Measurements from ENCODE around the gene TRIM54.
"Not testable (repeated sequence)": the region's sequence is repeated elsewhere in the genome, so short reads cannot be mapped to it uniquely, and the experiment has no call there.

Gene TRIM54

DNA sequence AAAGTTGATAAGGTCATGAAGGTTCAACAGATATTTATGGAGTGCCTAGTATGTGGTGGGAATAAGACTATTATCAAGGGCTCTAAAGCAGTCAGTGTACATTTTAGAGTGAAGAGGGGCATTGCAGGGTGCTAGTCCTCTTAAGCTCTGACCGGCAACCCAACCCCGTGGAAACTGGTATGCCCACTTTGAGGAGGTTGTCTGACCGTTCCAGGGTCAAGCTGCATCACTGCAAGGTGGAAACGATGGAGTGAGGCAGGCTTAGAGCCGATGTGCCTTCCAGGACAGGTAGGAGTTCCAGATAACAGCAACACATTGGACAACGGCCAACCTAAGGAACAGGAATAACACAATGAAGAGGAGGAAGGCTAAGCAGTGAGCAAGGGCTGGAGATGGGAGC is 27.4 kb downstream of the TRIM54 start:
- no peak for DNase-seq (ENCODE audit: low read depth, low spot score)

DNA sequence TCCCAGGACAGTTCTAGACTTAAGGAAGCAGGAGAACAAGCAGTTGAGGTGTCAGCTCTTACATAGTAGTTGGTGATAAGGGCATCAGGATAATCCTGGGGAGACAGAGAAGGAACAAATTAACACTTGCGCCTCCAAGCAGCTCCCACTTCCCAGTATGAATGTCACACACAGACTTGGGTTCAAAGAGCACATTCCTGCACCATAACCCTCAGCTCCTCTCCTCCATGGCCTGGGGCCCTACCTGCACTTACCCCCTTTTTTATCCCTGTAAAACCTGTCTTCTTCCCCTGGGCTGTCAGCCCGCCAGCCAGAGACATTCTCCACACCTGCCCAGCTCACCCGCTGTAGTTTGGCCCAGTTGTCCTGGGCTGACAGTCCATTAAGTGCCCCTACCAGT is 29.9 kb downstream of the TRIM54 start:
- DNase-seq (ENCODE audit: low read depth, low spot score), result no peak

DNA sequence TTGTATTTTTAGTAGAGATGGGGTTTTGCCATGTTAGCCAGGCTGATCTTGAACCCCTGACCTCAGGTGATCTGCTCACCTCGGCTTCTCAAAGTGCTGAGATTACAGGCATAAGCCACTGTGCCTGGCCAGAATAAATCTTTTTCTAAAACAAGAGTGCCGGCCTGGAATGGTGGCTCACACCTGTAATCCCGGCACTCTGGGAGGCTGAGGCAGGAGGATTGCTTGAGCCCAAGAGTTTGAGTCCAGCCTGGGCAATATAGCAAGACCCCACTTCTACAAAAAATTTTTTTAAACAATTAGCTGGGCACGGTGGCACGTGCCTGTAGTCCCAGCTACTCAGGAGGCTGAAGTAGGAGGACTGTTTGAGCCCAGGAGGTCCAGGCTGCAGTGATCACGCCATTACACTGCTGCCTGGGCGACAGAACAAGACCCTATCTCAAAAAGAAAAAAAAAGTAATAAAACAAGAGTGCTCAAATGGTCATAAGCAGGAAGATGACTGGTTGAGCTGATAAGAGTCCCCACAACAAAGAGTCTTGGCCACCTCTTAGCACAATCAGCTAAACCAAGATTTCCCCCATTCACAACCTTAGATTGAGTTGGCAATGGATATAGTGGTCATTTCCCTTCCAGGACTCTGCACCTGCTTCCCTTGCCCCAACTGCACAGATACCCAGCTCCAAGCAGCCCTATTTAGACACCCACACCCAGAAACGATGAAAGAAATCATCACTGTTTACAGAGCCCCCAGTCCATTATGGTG is 31.8 kb downstream of the TRIM54 start:
- DNase-seq (ENCODE audit: low read depth, low spot score), result no peak

DNA sequence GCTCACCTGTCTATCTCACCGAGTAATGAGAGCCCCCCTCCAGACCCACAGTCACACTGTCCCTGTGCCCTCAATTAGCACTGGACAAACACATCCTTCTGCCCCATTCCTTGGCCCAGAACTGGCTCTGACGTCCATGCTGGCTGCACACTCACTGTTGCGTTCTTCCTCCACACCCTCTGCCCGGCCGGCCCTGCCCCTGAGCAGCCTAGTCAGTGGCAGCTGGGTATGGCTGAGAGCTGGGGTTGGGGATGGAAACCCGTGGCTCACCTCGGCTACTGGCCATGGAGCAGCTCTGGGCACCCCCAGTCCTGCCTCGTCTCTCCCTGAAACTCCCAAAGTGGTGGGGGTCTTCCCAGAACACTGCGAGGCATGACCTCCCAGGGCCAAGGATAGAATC is 32.5 kb downstream of the TRIM54 start:
- DNase-seq (ENCODE audit: low read depth, low spot score), result no peak

DNA sequence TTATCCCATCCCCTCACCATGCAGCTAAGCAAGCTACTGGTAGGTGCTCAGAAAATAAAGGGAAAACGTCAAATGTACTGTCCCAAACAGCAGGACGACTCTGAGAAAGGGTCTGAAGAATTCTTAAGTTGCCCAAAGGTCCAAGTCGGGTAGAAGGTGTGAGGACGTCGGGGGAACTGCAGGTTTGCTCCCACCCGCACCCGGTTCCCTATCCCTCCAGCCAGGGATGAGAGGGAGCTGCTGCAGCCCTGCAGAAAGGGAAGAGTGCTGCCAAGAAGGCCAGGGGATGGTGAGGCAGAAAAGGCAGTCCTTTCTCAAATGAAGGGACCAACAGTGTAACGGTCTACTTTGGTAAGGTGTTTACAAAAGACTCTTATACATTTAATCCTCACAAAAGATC is 32.9 kb downstream of the TRIM54 start:
- DNase-seq (ENCODE audit: low read depth, low spot score), result no peak

DNA sequence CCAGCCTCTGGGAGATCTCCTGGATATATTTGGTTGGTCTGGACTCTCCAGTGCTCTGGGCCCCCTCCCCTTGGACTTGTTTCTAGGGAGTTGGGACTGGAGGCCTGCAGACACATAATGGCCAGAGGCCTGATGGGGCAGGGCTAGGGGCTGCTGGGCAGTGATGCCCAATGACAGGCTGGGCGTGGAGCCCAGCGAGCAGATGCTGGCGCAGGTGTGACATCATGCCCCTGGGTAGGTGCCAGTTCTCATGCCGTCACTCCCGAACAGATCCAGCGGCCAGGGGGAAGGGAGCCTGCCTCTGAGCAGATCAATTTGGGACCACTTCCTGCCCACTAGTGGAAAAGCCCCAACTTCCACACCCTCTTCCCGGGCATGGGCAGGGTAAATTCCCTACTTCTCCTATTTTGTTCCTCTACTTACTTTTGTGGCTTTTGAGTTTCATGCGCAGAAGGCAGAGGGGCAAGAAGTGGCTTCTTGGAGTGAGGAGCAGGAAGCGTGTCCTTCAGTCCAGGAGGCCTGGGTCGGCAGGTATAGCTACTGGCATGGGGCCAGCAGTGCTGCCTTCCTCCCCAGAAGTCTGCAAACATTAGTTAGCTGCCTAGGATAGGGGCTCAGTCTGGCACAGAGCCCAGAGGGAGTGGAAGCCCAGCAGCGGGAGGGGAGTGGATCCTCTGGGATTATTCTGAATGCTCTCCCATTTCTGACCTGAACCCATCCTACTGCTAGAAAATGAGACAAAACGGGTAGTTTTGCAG is 34.6 kb downstream of the TRIM54 start:
- DNase-seq (ENCODE audit: low read depth, low spot score), result peak; percentile 56

DNA sequence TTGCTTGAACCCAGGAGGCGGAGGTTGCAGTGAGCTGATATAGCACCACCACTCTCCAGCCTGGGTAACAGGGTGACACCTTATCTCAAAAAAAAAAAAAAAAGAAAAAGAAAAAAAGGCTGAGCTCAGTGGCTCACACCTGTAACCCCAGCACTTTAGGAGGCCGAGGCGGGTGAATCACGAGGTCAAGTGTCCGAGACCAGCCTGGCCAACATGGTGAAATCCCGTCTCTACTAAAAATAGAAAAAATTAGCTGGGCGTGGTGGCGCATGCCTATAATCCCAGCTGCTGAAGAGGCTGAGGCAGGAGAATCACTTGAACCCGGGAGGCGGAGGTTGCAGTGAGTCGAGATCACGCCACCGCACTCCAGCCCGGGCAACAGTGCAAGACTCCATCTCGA is 37.6 kb downstream of the TRIM54 start:
- not testable (repeated sequence) for DNase-seq (ENCODE audit: low read depth, low spot score)

DNA sequence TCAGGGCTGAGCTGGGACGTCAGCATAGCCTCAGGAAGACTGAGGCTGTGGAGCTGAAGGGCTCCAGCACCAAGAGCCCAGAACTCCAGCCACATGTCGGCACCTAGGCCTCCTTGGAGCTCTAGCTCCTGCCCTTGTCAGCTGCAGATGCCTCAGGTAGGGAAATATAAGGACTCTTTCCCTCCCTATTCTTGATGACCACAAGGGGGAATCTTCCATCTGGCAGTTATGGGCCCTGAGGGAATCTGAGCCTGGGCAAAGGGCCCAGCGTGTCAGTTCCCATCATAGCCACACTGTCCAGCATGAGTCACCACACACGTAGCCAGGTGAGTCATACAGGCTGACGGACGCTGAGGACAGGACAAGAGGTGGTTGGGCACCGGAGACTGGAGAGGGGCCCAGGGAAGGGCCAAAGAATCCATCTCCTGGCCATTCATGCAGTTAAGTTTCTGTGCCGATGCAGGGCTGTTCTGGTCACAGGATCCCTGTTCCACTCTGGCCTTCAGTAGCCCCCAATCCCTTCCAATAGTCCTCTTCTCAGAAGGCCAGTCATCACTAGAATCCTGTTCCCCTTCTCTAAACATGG is 38.8 kb downstream of the TRIM54 start:
- peak; percentile 97 for DNase-seq (ENCODE audit: low read depth, low spot score)

DNA sequence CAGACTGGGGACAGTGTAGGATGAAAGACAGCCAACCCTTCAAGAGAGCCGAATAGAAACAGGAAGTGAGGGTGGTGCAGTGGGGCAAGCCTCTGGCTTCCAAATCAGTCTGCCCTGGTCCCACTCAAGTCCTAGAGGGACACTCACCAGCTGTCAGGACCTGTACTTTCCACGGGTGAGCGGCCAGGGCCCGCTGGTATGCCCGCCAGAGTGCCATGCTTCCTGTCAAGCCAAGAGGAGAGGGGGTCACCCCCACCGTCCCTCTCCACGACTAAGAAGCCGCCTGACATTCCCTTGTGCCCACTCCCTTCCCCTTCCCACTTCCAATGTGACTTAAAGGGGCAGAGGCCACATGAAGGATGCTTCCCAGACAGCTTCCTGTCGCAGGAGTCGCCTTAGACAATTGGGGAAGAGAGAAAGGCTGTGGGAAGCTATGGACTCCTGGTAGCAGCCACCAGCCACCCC is 40.1 kb downstream of the TRIM54 start:
- peak; percentile 31 for DNase-seq (ENCODE audit: low read depth, low spot score)

DNA sequence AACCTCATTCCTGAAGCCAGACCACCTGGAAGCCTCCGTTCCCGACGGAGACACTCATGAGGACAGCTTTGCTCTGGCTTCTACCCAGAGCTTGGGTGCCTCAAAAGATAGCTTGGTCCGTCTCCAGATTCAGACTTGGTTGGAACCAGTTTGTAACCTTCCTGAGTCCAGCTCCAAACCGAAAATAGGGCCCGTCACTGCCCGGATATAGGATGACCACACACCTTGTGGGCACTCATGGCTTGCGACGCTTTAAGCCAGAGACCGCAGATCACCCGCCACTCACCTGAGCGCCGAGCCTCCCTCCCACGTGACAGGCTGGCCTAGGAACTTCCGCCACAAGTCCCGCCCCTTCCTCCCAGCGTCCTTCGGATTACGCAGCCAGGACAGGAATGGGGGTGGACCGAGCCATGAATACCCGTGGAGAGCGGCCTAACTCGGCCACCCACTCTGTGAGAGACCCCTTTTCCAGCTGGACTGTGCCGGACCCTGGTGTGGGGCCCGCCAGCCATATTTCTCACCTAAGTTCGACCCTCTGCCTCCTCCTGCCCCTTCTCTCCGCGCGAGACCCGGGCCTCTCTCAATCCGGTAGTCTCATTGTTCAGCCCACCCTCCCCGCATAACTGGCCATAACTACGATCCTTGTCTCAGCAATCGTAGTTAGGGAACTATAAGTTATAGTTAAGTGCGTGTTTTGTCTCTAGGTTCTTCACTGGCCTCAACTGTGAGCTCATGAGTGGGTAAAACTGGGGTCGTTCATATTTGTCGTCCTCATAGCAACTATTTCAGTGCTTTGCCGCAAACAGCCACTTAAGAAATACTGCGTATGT is 40.8 kb downstream of the TRIM54 start, which contains the start of gene MPV17:
TSS of gene MPV17 (minus strand) at position 332 of the 830 bp plus-strand sequence. CDS start 580 bp downstream, outside the sequence.
- peak; percentile 96 for DNase-seq (ENCODE audit: low read depth, low spot score)

DNA sequence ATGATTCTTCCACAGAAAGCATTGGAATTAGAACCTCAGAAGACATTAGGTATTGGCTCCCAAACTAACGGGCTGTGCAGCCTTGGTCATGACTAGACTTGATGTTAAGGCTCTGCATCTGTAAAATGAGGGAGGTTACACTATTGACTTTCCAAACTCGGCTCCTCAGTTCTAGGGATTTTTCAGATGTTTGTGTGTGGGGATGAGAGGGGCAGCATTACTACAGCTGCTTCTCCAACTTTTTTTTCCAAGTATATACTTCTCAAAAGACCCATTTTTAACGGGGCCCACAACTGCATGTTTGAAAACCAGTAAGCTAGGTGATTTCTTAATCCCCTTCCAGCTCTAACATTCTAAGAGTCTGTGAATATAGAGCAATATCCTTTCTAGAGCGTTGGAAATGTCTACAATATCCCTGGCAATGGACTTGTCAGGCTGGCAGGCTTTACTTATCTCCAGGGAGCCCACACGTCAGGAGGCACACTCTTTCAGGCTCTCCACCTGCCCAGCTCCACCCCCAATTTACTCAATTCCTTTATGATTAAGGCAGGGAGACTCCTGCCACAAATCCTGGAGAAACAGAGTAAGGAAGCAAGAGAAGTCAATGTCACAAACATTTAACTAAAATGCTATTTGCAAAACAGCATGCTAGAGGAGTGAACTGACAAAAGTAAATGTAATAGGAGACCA is 41.5 kb downstream of the TRIM54 start:
- DNase-seq (ENCODE audit: low read depth, low spot score), result no peak

DNA sequence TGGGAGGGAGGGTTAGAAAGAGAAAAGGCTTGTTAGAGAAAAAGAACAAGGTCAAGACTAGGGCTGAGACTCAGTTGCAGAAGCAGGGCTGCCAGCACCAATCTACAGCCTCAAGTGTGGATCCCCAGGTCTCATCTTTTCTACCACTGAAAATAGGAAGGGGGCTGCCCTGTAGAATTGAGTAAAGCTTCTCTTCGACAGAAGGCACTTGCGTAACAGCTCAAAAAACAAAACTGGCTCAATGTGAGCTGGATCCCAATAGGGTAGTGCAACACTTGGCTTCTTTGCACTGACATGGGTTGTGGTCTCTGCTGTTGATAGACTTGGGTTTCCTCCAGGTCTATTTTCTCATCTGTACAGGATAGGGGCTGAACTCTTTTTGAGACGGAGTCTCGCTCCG is 42.5 kb downstream of the TRIM54 start:
- no peak for DNase-seq (ENCODE audit: low read depth, low spot score)

DNA sequence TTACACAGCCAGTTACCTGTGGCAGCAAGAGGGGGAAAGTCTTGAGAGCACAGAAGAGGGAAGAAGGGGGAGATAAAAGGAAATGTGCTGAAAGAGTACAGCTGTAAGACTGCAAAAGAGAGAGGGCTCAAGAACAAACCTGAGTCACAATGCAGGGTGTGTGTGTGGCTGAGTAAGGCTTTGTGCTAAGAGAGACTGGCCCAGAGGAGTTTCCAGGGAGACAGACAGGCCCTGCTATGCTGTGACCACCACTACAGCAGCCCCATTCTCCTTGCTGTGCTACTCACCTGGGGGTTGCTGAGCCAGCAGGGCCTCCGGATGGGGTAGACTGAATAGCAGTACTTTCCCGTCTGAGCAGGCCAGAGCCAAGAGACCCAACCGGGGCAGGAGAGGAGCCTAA is 53.1 kb downstream of the TRIM54 start:
- peak; percentile 16 for DNase-seq (ENCODE audit: low read depth, low spot score)

DNA sequence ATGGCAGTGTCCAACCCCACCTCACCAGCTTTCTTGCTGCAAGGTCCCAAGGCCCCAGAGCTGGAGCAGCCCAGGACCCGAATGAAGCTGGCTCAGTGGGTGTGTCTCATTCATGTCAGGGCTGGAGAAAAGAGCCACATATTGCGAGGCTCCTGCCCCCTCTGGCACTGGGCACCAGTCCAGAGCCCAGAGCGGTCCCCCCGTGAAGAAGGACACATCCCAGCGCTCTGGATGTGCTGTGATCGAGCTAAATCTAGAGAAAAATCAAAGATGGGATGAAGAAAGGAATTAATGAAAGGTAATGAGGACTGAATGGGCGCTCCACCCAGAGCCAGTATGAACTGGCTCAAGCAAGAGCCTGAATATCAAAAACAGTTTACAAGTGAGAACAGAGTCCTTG is 53.9 kb downstream of the TRIM54 start:
- no peak for DNase-seq (ENCODE audit: low read depth, low spot score)

DNA sequence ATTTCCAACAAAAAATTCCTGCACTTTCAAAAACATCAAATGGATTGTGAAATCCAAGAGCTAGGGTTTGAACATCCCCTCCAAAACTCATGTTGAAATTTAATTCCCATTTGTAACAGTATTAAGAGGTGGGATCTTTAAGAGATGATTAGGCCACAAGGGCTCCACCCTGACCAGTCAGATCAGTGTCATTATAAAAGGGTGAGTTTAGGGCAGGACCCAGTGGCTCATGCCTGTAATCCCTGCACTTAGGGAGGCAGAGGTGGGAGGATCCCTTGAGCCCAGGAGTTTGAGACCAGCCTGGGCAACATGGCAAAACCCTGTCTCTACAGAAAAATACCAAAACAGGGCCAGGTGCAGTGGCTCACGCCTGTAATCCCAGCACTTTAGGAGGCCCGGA is 65.4 kb downstream of the TRIM54 start:
- DNase-seq (ENCODE audit: low read depth, low spot score), result no peak

DNA sequence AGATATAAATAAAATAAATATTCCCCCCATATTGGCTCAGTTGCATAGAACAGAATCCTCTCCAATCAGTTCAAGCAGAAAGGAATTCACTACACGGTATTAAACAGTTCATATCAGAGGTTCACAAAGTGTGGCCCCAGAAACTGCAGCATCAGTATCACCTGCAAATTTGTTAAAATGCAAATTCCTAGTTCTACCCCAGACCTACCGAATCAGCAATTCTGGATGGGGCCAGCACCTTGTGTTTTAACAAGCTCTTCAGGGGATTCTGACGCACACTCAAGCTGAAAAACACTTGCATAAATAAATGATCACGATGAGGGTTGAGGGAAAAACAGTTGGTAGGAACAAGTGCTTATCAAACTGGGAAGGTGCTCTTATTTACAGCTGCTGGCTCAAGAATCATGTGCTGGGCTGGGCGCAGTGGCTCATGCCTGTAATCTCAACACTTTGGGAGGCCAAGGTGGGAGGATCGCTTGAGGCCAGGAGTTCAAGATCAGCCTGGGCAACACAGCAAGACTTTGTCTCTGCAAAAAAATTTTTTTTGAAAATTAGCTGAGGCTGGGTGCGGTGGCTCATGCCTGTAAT is 68.0 kb downstream of the TRIM54 start:
- no peak for DNase-seq (ENCODE audit: low read depth, low spot score)

DNA sequence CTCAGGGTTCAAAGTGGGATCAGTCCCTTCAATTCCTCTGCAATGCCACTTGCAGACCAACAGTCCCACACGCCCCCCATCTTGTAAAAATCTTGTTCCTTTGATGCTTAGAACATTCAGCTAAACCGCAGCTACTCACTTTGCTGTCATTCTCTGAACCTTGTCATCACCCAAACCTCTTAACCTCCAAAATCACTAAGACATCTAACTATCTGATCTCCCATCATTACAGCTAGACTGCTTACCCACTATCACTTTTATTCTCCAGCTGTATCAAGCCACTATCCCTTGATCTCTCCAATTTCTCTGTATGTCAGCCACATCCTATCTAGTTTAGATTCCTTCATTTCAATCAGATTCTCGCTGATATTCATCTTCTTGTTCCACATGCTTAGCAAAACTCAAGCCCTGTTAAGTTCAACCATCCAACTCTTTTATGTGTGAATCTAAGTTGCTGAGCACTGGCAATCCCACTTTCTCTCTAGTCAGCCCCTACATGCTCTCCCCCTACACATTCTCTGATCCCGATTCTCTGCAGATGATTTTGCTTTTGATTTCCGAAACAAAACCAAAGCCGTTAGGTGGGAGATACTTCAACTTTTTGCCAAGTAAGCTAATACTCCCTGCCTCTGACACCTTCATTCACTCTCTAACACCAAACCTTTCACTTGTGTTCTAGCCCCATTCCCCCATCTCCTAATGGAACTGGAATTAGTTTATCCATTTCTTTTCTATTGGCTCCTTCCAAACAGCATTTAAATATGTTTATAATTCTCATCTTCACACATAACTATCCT is 69.8 kb downstream of the TRIM54 start:
- DNase-seq (ENCODE audit: low read depth, low spot score), result no peak

DNA sequence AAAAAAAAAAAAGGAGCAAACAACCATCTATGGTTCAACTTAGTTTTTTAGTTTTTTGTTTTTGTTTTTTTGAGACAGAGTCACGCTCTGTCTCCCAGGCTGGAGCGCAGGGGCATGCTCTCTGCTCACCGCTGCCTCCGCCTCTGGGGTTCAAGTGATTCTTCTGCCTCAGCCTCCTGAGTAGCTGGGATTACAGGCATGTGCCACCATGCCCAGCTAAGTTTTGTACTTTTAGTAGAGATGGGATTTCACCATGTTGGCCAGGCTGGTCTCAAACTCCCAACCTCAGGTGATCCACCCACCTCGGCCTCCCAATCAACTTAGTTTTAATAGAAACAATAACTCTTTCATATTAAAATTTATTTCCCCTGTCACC is 71.1 kb downstream of the TRIM54 start:
- DNase-seq (ENCODE audit: low read depth, low spot score), result not testable (repeated sequence)

DNA sequence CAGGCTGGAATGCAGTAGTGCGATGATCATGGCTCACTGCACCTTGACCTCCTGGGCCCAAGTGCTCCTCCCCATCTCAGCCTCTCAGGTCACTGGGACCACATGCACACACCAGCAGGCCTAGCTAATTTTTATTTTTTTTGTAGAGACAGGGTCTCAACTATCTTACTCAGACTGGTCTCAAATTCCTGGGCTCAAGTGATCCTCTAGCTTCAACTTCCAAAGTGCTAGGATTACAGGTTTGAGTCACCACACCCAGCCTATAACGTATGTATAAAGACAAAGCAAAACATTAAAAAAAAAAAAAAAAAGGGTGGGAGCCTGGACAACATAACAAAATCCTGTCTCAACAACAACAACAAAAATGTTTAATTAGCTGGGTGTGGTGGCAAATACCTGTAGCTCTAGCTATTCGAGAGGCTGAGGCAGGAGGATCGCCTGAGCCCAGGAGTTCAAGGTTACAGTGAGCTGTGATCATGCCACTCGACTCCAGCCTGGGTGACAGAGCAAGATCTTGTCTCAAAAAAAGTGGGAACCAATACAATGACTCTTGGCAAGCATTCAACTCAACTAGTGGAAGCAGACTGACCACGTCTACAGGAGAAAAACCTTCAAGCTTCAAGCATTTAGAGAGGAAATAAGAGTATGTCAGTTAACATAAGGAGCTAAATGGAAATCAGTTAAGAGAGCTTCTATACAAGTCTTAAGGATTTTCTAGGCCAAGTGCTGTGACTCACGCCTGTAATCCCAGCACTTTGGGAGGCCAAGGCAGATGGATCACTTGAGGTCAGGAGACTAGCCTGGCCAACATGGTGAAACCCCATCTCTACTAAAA is 71.8 kb downstream of the TRIM54 start:
- no peak for DNase-seq (ENCODE audit: low read depth, low spot score)

Measured in astrocyte of the hippocampus (primary cell).